Psoas muscle (tissue), 8 donors: Measurements from ENCODE around the gene NKX1-2. TPM values are rescaled to one million over a fixed set of nuclear protein-coding genes. Genes with fewer than 3 reads are reported as not detected.

Source experiments
- ATAC-seq, 4 donors: fragments of 200-7000 bp; cut with Tn5 transposase; one replicate each; pipeline ENCODE4 v1.9.1; 2020; ENCODE audit warnings: moderate library complexity in 3 of 4, mild to moderate bottlenecking in 2 of 4
- DNase-seq, 2 donors: peaks; one replicate each; pipeline ENCODE4 v3.0.0-alpha.2; 2020
- H3K27ac ChIP-seq: fragments of 200-600 bp; one replicate; pipeline ENCODE4 v1.8.0; 2022
- H3K27me3 ChIP-seq, 3 donors: fragments of 200-600 bp in 1 of 3; one replicate each; pipeline versions ENCODE4 v1.6.1 to v1.8.0; 2013 to 2022; ENCODE audit warnings: low read length in 2 of 3, mild to moderate bottlenecking in 2 of 3, moderate library complexity in 1 of 3; ENCODE audit not compliant: insufficient read depth in 3 of 3
- H3K36me3 ChIP-seq, 2 donors: fragments of 200-600 bp in 1 of 2; one replicate each; pipeline versions ENCODE4 v1.6.1 to v1.8.0; 2013 to 2022; ENCODE audit warnings: low read depth in 1 of 2, mild to moderate bottlenecking in 1 of 2, moderate library complexity in 1 of 2; ENCODE audit not compliant: insufficient read depth in 1 of 2
- H3K4me1 ChIP-seq: fragments of 200-600 bp; one replicate; pipeline ENCODE4 v1.8.0; 2022
- H3K4me3 ChIP-seq: fragments of 200-600 bp; one replicate; pipeline ENCODE4 v1.8.0; 2022; ENCODE audit warnings: mild to moderate bottlenecking
- H3K9me3 ChIP-seq: fragments of 200-600 bp; one replicate; pipeline ENCODE4 v1.8.0; 2022
- WGBS, 3 donors: extraction: QIAGEN DNeasy Blood & Tissue Kit; methylation state at CpG; one replicate each; pipeline versions ENCODE4 v1.1.6 to v1.1.7; 2013; 5-methylcytosine and 5-hydroxymethylcytosine counted together
- intact Hi-C, 2 donors: fragments of 100-400 bp; cut with DNase I; formaldehyde crosslinking; loops; one replicate each; pipeline versions ENCODE4 v1.11.0 to v1.14.2; 2022
- polyA plus RNA-seq, 3 donors: library from polyadenylated mRNA; stranded (reverse); fragments of 200-250 nt; gene quantifications; one replicate each; pipeline ENCODE4 v1.2.3, GENCODE V29; 2013
- total RNA-seq, 4 donors: library from RNA; stranded (reverse); fragmentation: NEBNext Ultra II Directional in 2 of 4; extraction: Animal tissue kit (Norgen Biotek cat#: 25700) in 2 of 4; gene quantifications; one replicate each; pipeline versions ENCODE4 v1.2.1 to v1.2.4, GENCODE V29; 2021 to 2023
- TF ChIP-seq, protein P1 (sequence below): fragments of 200-600 bp; IDR thresholded peaks from one replicate; pipeline ENCODE4 v1.8.0; 2022; ENCODE audit warnings: antibody characterized with exemption
- donor health status: healthy with polysubstance abuse.
- donor health status: DM: no; HTN: no; CAD: no; lungs with moderate emphysema.
- donor health status: Bipolar disorder and iron deficiency.
- donor health status: healthy.
- donor health status: DM: yes; HTN: yes; CAD: no.
- donor health status: DM: no; HTN: no; CAD: no.
- donor health status: DM: no; HTN: no; CAD: no.
- donor health status: DM: yes; HTN: yes; CAD: no.

Gene NKX1-2
- total and polyA plus RNA-seq, 7 donors: not detected

DNA sequence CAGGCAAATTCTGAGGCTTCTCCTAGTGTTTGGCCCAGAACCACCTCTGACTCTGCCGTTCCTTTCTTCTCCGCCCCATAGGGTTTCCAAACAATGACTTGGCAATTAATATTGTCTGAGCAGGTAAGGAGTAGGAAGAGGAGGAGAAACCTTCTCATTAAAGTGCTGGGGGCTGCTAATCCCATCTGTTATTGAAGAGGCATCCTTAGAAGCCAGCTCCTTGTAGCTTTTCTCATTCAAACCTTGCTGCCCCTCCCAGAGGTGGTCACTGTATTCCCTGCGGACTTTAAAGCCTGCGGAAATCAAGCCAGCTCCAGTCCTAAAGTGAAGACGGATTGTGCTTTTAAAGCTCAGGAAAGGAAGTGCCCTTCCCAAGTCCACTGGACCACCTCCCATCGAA is 1.4 kb upstream of the NKX1-2 start:
- no peak overlapping the region for H3K27ac ChIP-seq
- DNase-seq (no peak), ATAC-seq (no peak)
- H3K36me3 ChIP-seq: no peaks in the 10 kb centered on the region
- H3K9me3 ChIP-seq: no peaks in the 10 kb centered on the region
- intact Hi-C loops: no loop called here
- no peak overlapping the region for H3K4me3 ChIP-seq
- H3K4me1 ChIP-seq: peaks cover 12% of the 10 kb centered on the region
- peaks cover 8 to 86% (median 30%) of the 10 kb centered on the region in 3 donors for H3K27me3 ChIP-seq
- 36 to 50% (median 48%) methylated on average over 6 of the region's 6 CpGs for WGBS, 3 donors
- TF ChIP-seq, protein P1, sequence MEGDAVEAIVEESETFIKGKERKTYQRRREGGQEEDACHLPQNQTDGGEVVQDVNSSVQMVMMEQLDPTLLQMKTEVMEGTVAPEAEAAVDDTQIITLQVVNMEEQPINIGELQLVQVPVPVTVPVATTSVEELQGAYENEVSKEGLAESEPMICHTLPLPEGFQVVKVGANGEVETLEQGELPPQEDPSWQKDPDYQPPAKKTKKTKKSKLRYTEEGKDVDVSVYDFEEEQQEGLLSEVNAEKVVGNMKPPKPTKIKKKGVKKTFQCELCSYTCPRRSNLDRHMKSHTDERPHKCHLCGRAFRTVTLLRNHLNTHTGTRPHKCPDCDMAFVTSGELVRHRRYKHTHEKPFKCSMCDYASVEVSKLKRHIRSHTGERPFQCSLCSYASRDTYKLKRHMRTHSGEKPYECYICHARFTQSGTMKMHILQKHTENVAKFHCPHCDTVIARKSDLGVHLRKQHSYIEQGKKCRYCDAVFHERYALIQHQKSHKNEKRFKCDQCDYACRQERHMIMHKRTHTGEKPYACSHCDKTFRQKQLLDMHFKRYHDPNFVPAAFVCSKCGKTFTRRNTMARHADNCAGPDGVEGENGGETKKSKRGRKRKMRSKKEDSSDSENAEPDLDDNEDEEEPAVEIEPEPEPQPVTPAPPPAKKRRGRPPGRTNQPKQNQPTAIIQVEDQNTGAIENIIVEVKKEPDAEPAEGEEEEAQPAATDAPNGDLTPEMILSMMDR: no peak

DNA sequence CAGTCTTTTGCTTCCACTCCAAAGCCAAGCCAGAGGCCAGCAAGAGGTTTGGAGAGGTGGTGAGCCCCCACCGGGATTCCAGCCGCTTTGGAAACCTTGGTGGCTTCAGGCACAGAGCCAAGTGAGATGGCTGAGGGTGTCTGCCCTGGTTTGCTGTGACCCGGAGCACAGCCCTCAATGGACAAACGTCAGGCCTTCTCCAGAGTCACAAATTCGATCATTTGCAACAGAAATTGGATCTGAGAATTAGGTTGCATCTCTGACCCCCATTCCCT is 885 bp upstream of the NKX1-2 start:
- no peak for DNase-seq
- intact Hi-C loops: no loop called here
- Histone ChIP-seq H3K27me3 (peaks cover 8 to 92% (median 30%) of the 10 kb centered on the region in 3 donors), H3K36me3 (no peaks in the 10 kb centered on the region), H3K9me3 (no peaks in the 10 kb centered on the region), H3K27ac (no peak overlapping the region), H3K4me1 (peaks cover 12% of the 10 kb centered on the region), H3K4me3 (no peak overlapping the region)
- ATAC-seq: no peak
- TF ChIP-seq, protein P1: no peak
- WGBS, 3 donors: 18 to 25% (median 18%) methylated on average over 5 of the region's 5 CpGs

DNA sequence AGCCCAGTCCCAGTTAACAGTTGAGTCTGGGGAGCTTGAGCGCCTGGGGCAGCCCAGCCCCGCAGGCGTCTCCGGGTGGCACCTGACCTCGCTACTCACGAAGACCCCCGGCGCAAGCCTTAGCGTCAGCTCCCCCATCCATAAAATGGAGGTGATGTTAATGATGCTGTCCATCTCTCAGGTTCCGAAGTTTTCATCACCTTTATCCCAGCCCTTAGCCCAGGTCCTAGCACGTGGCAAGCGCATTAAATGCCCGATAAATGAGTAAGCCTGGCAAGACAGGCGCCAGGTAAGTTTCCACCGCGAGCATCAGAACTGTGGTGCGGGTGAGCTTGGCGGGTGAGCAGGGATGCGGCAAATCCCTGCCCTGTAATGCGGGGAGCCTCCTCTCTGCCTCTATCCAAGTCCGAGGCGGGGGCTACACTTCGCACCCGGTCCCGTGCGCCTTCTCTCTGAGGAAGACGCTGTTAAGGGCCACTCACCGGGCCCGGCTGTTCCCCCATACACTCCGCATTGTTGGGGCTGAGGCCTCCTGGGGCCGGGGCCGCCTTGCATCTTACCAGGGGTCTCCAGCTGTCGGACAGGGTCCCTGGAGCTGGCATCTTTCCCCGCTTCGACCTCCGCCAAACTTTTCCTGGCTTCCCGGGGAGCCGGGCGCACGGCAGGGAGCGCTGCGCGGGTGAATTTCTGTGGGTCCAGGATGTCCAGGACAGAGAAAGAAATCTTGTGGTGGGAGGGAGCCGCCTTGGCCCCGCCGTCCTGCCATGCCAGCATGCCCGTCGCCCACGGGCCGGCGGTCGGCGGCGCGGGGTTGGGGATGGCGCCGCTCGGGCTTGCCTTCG is 444 bp downstream of the NKX1-2 start:
- Histone ChIP-seq H3K4me1 (peaks cover 12% of the 10 kb centered on the region), H3K4me3 (peak overlapping the region; percentile 56), H3K27me3 (peaks cover 8 to 95% (median 30%) of the 10 kb centered on the region in 3 donors), H3K36me3 (no peaks in the 10 kb centered on the region), H3K27ac (no peak overlapping the region), H3K9me3 (no peaks in the 10 kb centered on the region)
- DNase-seq (no peak), ATAC-seq (peak in 1 of 4 donors; percentile 22)
- WGBS, 3 donors: 1 to 2% (median 2%) methylated on average over 44 to 59 of the region's 59 CpGs
- TF ChIP-seq, protein P1: no peak
- intact Hi-C loops: loop anchor here in 1 of 2 donors (10.0 kb wide), 1 partner anchor 1245 kb away; no protein-coding TSS in a partner anchor

DNA sequence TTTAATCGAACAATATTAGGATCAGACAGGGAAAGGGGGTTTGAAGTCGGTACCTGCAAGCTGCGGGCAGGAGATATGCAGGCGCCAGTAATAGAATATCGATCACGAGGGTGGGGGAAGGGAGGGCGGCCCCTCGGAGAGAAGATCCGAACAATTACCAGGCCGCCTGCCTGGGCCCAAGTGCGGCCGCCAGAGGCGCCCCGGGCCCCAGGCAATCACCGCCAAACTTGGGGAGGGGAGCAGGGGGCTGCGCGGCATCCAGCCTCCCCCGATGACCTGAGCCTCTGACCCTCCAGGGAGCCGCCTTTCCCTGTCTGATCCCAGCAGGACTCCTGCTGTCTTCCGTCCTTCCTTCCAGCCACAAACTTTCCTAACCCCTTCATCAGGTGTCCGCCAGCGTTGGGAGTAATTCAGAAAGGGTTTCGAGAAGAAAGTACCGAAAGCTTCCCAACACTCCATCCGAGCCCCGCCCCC is 1.1 kb downstream of the NKX1-2 start:
- Histone ChIP-seq H3K27me3 (peaks cover 8 to 95% (median 30%) of the 10 kb centered on the region in 3 donors), H3K4me3 (no peak overlapping the region), H3K36me3 (no peaks in the 10 kb centered on the region), H3K27ac (no peak overlapping the region), H3K9me3 (no peaks in the 10 kb centered on the region), H3K4me1 (peaks cover 12% of the 10 kb centered on the region)
- 3 to 4% (median 4%) methylated on average over 22 to 26 of the region's 26 CpGs for WGBS, 3 donors
- DNase-seq (no peak), ATAC-seq (peak in 1 of 4 donors; percentile 40)
- intact Hi-C loops: loop anchor here in 1 of 2 donors (10.0 kb wide), 1 partner anchor 1246 kb away; no protein-coding TSS in a partner anchor
- TF ChIP-seq, protein P1: no peak
